Measurements from ENCODE around the gene SIGMAR1. TPM values are rescaled to one million over a fixed set of nuclear protein-coding genes. Genes with fewer than 3 reads are reported as not detected.

Gene SIGMAR1
- total and polyA plus RNA-seq, 2 experiments from 2014 or later: 126 to 240 TPM

DNA sequence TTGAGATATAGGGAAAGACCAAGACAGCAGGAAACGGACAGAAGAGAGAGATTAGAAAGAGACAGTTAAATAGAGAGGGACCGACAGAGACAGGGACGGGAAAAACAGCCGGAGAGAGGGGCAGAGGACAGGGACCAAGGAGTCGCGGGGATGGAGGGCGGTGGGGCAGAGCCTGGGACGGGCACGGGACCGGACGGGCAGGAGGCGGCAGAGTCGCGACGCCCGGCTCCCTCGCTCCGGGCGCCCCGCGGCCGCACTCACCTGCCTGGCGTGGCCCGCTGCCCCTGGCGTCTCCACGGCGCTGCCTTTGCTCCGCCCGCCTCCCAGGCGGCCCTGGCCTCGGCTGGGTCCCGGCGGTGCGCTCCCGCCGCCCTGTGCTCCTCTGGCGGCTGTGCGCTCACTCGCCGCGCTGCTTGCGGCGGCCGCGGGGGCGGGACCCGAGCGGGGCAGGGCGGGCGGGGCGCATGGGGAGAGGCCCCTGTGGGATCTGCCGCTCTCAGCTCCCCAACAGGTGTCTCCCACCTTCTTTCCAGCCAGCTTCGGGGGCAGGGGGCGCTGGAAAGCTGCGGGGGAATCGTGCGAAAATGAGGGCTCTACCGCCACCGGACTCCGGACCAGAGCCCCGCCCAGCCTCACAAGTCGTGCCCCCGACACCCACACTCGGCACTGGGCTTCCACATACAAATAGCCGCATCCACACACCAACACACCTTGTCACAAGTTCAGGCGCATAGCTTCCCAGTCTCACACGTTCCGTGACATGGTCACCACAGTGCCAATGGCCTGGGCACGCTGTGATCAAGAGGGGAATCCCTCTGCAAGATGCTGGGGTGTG lies 8.7 kb downstream of the SIGMAR1 start, which contains the start of gene ARID3C:
Gene ARID3C (minus strand): TSS at position 411 of the 835 bp plus-strand sequence. CDS start 1,052 bp downstream, outside the sequence.
- Histone ChIP-seq H3K27ac (no peak within 1 kb of the TSS), H3K4me1 (ENCODE audit: insufficient read depth) (peaks cover 4% of the 10 kb centered on the region), H3K27me3 (peaks cover 69% of the 10 kb centered on the region), H3K9me3 (ENCODE audit: low read depth) (no peaks in the 10 kb centered on the region), H2AFZ (no peak within 1 kb of the TSS), H4K20me1 (ENCODE audit: insufficient read depth, poor library complexity, severe bottlenecking) (no peaks in the 10 kb centered on the region), H3K36me3 (replicated peaks; ENCODE audit: insufficient read depth, low read depth) (no peaks in the 10 kb centered on the region), H3K4me2 (peak within 1 kb of the TSS; percentile 97), H3K4me3 (peak within 1 kb of the TSS; percentile 23), H3K9me2 (replicated peaks; ENCODE audit: insufficient read depth) (no peaks in the 10 kb centered on the region), H3K79me2 (no peaks in the 10 kb centered on the region)
- peak; percentile 74 for DNase-seq (ENCODE audit: low spot score)
- TF ChIP-seq EZH2 (IDR thresholded peaks at IDR 0.05; ENCODE audit: borderline replicate concordance) (peak; percentile 47), EZH2phosphoT487 (IDR thresholded peaks at IDR 0.05; ENCODE audit: low read depth, severe bottlenecking, unreplicated experiment) (no peak)
- WGBS (ENCODE audit: low lambda C conversion rate, missing lambda C conversion rate): 5% methylated on average over 27 of the region's 69 CpGs

DNA sequence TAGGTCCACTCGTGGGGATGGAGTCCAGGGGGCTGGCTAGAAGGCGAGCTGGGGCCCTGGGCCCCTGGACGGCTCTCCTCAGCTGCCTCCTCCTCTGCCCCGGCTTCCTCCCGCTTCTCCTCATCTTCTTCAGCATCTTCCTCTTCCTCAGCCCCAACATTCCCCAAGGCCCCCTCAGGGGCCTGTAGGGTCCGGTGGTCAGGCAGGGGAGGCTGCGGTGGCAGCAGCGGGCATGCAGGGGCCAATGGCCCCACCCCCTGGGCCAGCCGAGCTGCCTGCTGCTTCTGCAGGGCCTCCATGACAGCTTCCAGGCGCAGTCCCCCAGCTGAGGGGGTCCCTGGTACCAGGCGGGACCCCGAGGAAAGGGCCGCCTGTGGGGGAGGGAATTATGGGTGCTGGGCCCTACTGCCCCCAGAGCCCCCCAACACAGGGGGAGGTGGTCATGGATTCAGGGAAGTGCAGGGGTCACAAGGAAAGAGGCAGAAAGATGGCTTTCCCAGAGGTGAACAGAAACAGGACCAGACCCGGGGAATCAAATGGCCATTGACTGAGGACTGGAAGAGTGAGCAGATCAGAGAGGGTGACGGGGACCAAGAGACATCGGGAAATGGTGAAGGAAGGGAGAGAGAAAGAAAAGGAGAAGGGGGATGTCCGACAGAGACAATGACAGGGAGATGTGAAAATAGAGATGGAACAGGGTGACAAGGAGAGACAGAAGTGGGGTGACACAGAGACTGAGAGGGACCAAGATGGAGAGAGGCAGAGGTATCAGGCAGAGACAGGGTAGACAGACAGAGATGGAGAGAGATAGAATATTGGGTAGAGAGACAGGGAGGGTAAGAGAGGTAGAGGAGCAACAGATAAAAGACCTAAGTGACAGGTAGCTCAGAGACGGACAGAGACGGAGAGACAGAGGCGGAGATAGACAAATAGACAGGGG lies 9.6 kb downstream of the SIGMAR1 start:
- Histone ChIP-seq H4K20me1 (ENCODE audit: insufficient read depth, poor library complexity, severe bottlenecking) (no peaks in the 10 kb centered on the region), H3K9me3 (ENCODE audit: low read depth) (no peaks in the 10 kb centered on the region), H3K36me3 (replicated peaks; ENCODE audit: insufficient read depth, low read depth) (no peaks in the 10 kb centered on the region), H2AFZ (no peak overlapping the region), H3K9me2 (replicated peaks; ENCODE audit: insufficient read depth) (no peaks in the 10 kb centered on the region), H3K27me3 (peaks cover 76% of the 10 kb centered on the region), H3K4me3 (no peak overlapping the region), H3K27ac (no peak overlapping the region), H3K4me2 (peak overlapping the region; percentile 97), H3K79me2 (no peaks in the 10 kb centered on the region), H3K4me1 (ENCODE audit: insufficient read depth) (peaks cover 4% of the 10 kb centered on the region)
- DNase-seq (ENCODE audit: low spot score): no peak
- WGBS (ENCODE audit: low lambda C conversion rate, missing lambda C conversion rate): 64% methylated on average over 20 of the region's 20 CpGs
- no peak for TF ChIP-seq EZH2 (IDR thresholded peaks at IDR 0.05; ENCODE audit: borderline replicate concordance)
- TF ChIP-seq, protein P1, sequence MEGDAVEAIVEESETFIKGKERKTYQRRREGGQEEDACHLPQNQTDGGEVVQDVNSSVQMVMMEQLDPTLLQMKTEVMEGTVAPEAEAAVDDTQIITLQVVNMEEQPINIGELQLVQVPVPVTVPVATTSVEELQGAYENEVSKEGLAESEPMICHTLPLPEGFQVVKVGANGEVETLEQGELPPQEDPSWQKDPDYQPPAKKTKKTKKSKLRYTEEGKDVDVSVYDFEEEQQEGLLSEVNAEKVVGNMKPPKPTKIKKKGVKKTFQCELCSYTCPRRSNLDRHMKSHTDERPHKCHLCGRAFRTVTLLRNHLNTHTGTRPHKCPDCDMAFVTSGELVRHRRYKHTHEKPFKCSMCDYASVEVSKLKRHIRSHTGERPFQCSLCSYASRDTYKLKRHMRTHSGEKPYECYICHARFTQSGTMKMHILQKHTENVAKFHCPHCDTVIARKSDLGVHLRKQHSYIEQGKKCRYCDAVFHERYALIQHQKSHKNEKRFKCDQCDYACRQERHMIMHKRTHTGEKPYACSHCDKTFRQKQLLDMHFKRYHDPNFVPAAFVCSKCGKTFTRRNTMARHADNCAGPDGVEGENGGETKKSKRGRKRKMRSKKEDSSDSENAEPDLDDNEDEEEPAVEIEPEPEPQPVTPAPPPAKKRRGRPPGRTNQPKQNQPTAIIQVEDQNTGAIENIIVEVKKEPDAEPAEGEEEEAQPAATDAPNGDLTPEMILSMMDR (IDR thresholded peaks at IDR 0.05; ENCODE audit: poor library complexity): no peak
- no peak for TF ChIP-seq EZH2phosphoT487 (IDR thresholded peaks at IDR 0.05; ENCODE audit: low read depth, severe bottlenecking, unreplicated experiment)

DNA sequence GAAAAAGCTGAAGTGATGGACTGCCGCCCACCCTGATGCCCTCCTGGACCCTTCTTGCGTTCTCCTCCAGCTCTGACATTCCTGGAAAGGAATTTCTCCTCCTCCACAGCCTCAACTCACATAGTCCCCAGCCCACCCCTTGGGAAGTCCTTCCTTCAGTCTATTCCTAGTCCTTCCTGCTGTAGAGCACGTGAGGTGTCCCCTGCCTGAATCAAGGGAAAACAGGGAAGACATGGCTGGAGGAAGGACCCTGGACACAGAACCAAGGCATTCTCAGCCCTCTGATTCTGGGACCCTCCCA lies 12.5 kb downstream of the SIGMAR1 start:
- Histone ChIP-seq H3K9me3 (ENCODE audit: low read depth) (no peaks in the 10 kb centered on the region), H3K27ac (no peak overlapping the region), H3K4me3 (no peak overlapping the region), H3K9me2 (replicated peaks; ENCODE audit: insufficient read depth) (no peaks in the 10 kb centered on the region), H3K36me3 (replicated peaks; ENCODE audit: insufficient read depth, low read depth) (no peaks in the 10 kb centered on the region), H4K20me1 (ENCODE audit: insufficient read depth, poor library complexity, severe bottlenecking) (no peaks in the 10 kb centered on the region), H3K79me2 (no peaks in the 10 kb centered on the region), H3K27me3 (peaks cover 72% of the 10 kb centered on the region), H2AFZ (no peak overlapping the region), H3K4me2 (no peak overlapping the region), H3K4me1 (ENCODE audit: insufficient read depth) (peaks cover 2% of the 10 kb centered on the region)
- 67% methylated on average over 3 of the region's 3 CpGs for WGBS (ENCODE audit: low lambda C conversion rate, missing lambda C conversion rate)
- TF ChIP-seq EZH2phosphoT487 (IDR thresholded peaks at IDR 0.05; ENCODE audit: low read depth, severe bottlenecking, unreplicated experiment) (no peak), EZH2 (IDR thresholded peaks at IDR 0.05; ENCODE audit: borderline replicate concordance) (no peak)
- TF ChIP-seq, protein P1 (IDR thresholded peaks at IDR 0.05; ENCODE audit: poor library complexity): no peak
- DNase-seq (ENCODE audit: low spot score): no peak
